OCI-LY7 (cell line): ENCODE measurements around the gene SLX4IP. TPM values are rescaled to one million over a fixed set of nuclear protein-coding genes. Genes with fewer than 3 reads are reported as not detected.

Source experiments
- BruUV-seq: library from RNA; stranded (reverse); fragments of 400-500 nt; replicated peaks from 2 replicates; lab custom pipeline; 2021; lab: Mats Ljungman, UMichigan
- CTCF ChIA-PET: fragments of 300-600 bp; sonication (Branson Sonifier 250); formaldehyde crosslinking; loops from one replicate; lab custom pipeline; 2022; ENCODE audit warnings: antibody characterized with exemption; ENCODE audit not compliant: unreplicated experiment; lab: Charles Lee
- POLR2A ChIA-PET: fragments of 300-600 bp; sonication (Branson Sonifier 250); formaldehyde crosslinking; loops from one replicate; lab custom pipeline; 2022; ENCODE audit warnings: antibody characterized with exemption; lab: Charles Lee
- DNase-seq: peaks from one replicate; pipeline ENCODE4 v3.0.0-alpha.2; 2015; ENCODE audit warnings: low spot score
- H2AFZ ChIP-seq: fragments of 200-600 bp; sonication (generic), shearing (Covaris generic); 2 replicates; pipeline ENCODE4 v1.6.1; 2014; ENCODE audit warnings: mild to moderate bottlenecking, antibody characterized with exemption, low read length, moderate library complexity
- H3K27ac ChIP-seq: fragments of 200-600 bp; sonication (generic); 2 replicates; pipeline ENCODE4 v1.5.1; 2014; ENCODE audit warnings: mixed run types, low read depth, mild to moderate bottlenecking, moderate library complexity, low read length, inconsistent platforms; ENCODE audit not compliant: poor library complexity, severe bottlenecking
- H3K36me3 ChIP-seq: fragments of 200-600 bp; sonication (generic); 2 replicates; pipeline ENCODE4 v1.6.1; 2014; ENCODE audit warnings: mild to moderate bottlenecking, antibody characterized with exemption, low read length, moderate library complexity, mixed read lengths; ENCODE audit not compliant: insufficient read depth
- H3K4me1 ChIP-seq: fragments of 200-600 bp; sonication (generic); 2 replicates; pipeline ENCODE4 v1.5.1; 2014; ENCODE audit warnings: mild to moderate bottlenecking, low read length; ENCODE audit not compliant: insufficient read depth, poor library complexity, severe bottlenecking
- H3K4me2 ChIP-seq: fragments of 200-600 bp; sonication (generic); 2 replicates; pipeline ENCODE4 v1.6.1; 2014; ENCODE audit warnings: mild to moderate bottlenecking, low read length
- H3K4me3 ChIP-seq: fragments of 200-600 bp; sonication (generic); 2 replicates; pipeline ENCODE4 v1.5.1; 2014; ENCODE audit warnings: mild to moderate bottlenecking, low read depth, low read length; ENCODE audit not compliant: poor library complexity, severe bottlenecking
- H3K79me2 ChIP-seq: fragments of 200-600 bp; sonication (generic); 2 replicates; pipeline ENCODE4 v1.6.1; 2016; ENCODE audit warnings: low read depth, mild to moderate bottlenecking, low read length, moderate library complexity, mixed read lengths; ENCODE audit not compliant: insufficient read depth
- H3K9me2 ChIP-seq: fragments of 200-600 bp; sonication (generic); 2 replicates; pipeline ENCODE4 v1.6.1; 2016; ENCODE audit warnings: mild to moderate bottlenecking, low read length, mixed read lengths; ENCODE audit not compliant: insufficient read depth
- H3K9me3 ChIP-seq: fragments of 200-600 bp; sonication (generic); 2 replicates; pipeline ENCODE4 v1.6.1; 2014; ENCODE audit warnings: mild to moderate bottlenecking, mixed run types, low read length, mixed read lengths
- H4K20me1 ChIP-seq: fragments of 200-600 bp; sonication (generic); 2 replicates; pipeline ENCODE4 v1.6.1; 2014; ENCODE audit warnings: mild to moderate bottlenecking, antibody characterized with exemption, low read length, moderate library complexity, mixed read lengths; ENCODE audit not compliant: insufficient read depth
- CTCF ChIP-seq: fragments of 200-600 bp; sonication (generic); conservative IDR thresholded peaks from 2 replicates; pipeline ENCODE4 v1.5.1; 2014; ENCODE audit warnings: mild to moderate bottlenecking, antibody characterized with exemption, low read length, moderate library complexity, mixed read lengths
- EZH2phosphoT487 ChIP-seq: fragments of 200-600 bp; sonication (generic); IDR thresholded peaks from 2 replicates; pipeline ENCODE4 v1.6.1; 2018; ENCODE audit warnings: low read depth, borderline replicate concordance, mild to moderate bottlenecking, mixed run types, antibody characterized with exemption, low read length, moderate library complexity, mixed read lengths
- intact Hi-C: fragments of 100-400 bp; cut with micrococcal nuclease; formaldehyde crosslinking; loops from one replicate; pipeline ENCODE4 v1.10.0; 2022; ENCODE audit not compliant: unreplicated experiment
- total RNA-seq, 2 experiments: library from RNA; depleted of rRNA in 1 of 2; stranded (reverse); fragments of >200 nt in 1 of 2; shearing (Covaris generic) in 1 of 2; gene quantifications; 2 replicates each; pipeline ENCODE4 v1.2.3, GENCODE V29; 2014 to 2022

Gene SLX4IP
- total RNA-seq, 2 experiments from 2014 or later, result 4.1 to 9.2 TPM

- no peak for TF ChIP-seq CTCF
- no peak for TF ChIP-seq EZH2phosphoT487
- no peak overlapping the region for H3K4me3 ChIP-seq
- CTCF ChIA-PET, result no interaction called here
- no TSS peak for BruUV-seq
- H3K4me1 ChIP-seq, result no peaks in the 10 kb centered on the region
- H3K9me3 ChIP-seq, result no peaks in the 10 kb centered on the region
- no peaks in the 10 kb centered on the region for H3K36me3 ChIP-seq
- POLR2A ChIA-PET, result no interaction called here
- H3K27ac ChIP-seq, result no peak overlapping the region
- no peak for DNase-seq
- H3K9me2 ChIP-seq, result no peaks in the 10 kb centered on the region
- no peaks in the 10 kb centered on the region for H3K79me2 ChIP-seq
- H3K4me2 ChIP-seq, result no peak overlapping the region
- H4K20me1 ChIP-seq, result no peaks in the 10 kb centered on the region
- intact Hi-C loops, result no loop called here
- no peak overlapping the region for H2AFZ ChIP-seq
Observed at GRCh38 chr20:10652660-10653261, 217.7 kb downstream of the SLX4IP start.

GRCh38 chr20:10653599-10654249, 218.6 kb downstream of the SLX4IP start:
- Histone ChIP-seq H3K4me2 (no peak overlapping the region), H2AFZ (no peak overlapping the region), H3K9me3 (no peaks in the 10 kb centered on the region), H3K9me2 (no peaks in the 10 kb centered on the region), H4K20me1 (no peaks in the 10 kb centered on the region), H3K27ac (no peak overlapping the region), H3K36me3 (no peaks in the 10 kb centered on the region), H3K4me1 (no peaks in the 10 kb centered on the region), H3K4me3 (no peak overlapping the region), H3K79me2 (no peaks in the 10 kb centered on the region)
- no peak for DNase-seq
- TF ChIP-seq EZH2phosphoT487, result no peak
- TF ChIP-seq CTCF, result no peak
- CTCF ChIA-PET, result no interaction called here
- POLR2A ChIA-PET, result no interaction called here
- intact Hi-C loops, result no loop called here
- no TSS peak for BruUV-seq

GRCh38 chr20:10654250-10654610, 219.1 kb downstream of the SLX4IP start:
- no peaks in the 10 kb centered on the region for H3K9me2 ChIP-seq
- TF ChIP-seq EZH2phosphoT487 (no peak), CTCF (no peak)
- BruUV-seq, result no TSS peak
- no peak overlapping the region for H3K4me3 ChIP-seq
- no peak overlapping the region for H3K4me2 ChIP-seq
- H3K36me3 ChIP-seq, result no peaks in the 10 kb centered on the region
- H4K20me1 ChIP-seq, result no peaks in the 10 kb centered on the region
- no peak for DNase-seq
- H3K27ac ChIP-seq, result no peak overlapping the region
- H3K9me3 ChIP-seq, result no peaks in the 10 kb centered on the region
- H2AFZ ChIP-seq, result no peak overlapping the region
- intact Hi-C loops, result no loop called here
- ChIA-PET CTCF (no interaction called here), POLR2A (no interaction called here)
- no peaks in the 10 kb centered on the region for H3K4me1 ChIP-seq
- H3K79me2 ChIP-seq, result no peaks in the 10 kb centered on the region
